GM19452 (cell line): ENCODE data around the gene C1GALT1C1L.
"Not testable (repeated sequence)": the region's sequence is repeated elsewhere in the genome, so short reads cannot be mapped to it uniquely, and the experiment has no call there.

Experiments
- ATAC-seq: cut with Tn5 transposase; IDR thresholded peaks from one replicate; pipeline ENCODE4 v1.9.1; 2021; ENCODE audit not compliant: unreplicated experiment

The C1GALT1C1L gene

GRCh38 chr2:43657241-43657640 lies 19.0 kb downstream of the C1GALT1C1L start:
- no peak for ATAC-seq

GRCh38 chr2:43653506-43653905 lies 22.7 kb downstream of the C1GALT1C1L start:
- no peak for ATAC-seq

- no peak for ATAC-seq
Measured at GRCh38 chr2:43648994-43649701, 27.1 kb downstream of the C1GALT1C1L start.

GRCh38 chr2:43643680-43644079 lies 32.5 kb downstream of the C1GALT1C1L start:
- ATAC-seq = no peak

- no peak for ATAC-seq
Measured at GRCh38 chr2:43642363-43642762, 33.9 kb downstream of the C1GALT1C1L start.

- peak; percentile 100 for ATAC-seq
Measured at GRCh38 chr2:43637030-43637803, 39.0 kb downstream of the C1GALT1C1L start, which contains the start of gene PLEKHH2. Gene PLEKHH2, plus strand, starts transcription at chr2:43637260. Its CDS starts 7,414 bp downstream, at chr2:43644674.

GRCh38 chr2:43636621-43637020 lies 39.6 kb downstream of the C1GALT1C1L start:
- no peak for ATAC-seq

GRCh38 chr2:43636153-43636552 lies 40.1 kb downstream of the C1GALT1C1L start:
- not testable (repeated sequence) for ATAC-seq

- ATAC-seq = no peak
Measured at GRCh38 chr2:43634604-43635306, 41.5 kb downstream of the C1GALT1C1L start.

- no peak for ATAC-seq
Measured at GRCh38 chr2:43631618-43632317, 44.5 kb downstream of the C1GALT1C1L start.
